Endothelial cell of umbilical vein (primary cell): ENCODE data around the gene FANCF. TPM values are rescaled to one million over a fixed set of nuclear protein-coding genes. Genes with fewer than 3 reads are reported as not detected.

Source experiments
- BruUV-seq: library from RNA; stranded (reverse); fragments of 400-500 nt; replicated peaks from 2 replicates; lab custom pipeline; 2021; lab: Mats Ljungman, UMichigan
- CTCF ChIA-PET: fragments of 300-600, 350-600 bp; sonication (Branson Sonifier 250); formaldehyde crosslinking; loops from one replicate; lab custom pipeline; 2021; ENCODE audit warnings: antibody characterized with exemption, inconsistent platforms; lab: Charles Lee
- POLR2A ChIA-PET: fragments of 300-600, 350-600 bp; sonication (Branson Sonifier 250); formaldehyde crosslinking; loops from one replicate; lab custom pipeline; 2021; ENCODE audit warnings: antibody characterized with exemption, inconsistent platforms; lab: Charles Lee
- DNase-seq: peaks from one replicate; pipeline ENCODE4 v3.0.0-alpha.2; 2011; ENCODE audit warnings: low read depth, low spot score
- FAIRE-seq: peaks from 2 replicates; lab custom pipeline; 2011; peaks lifted over from hg19 to GRCh38; lab: Jason Lieb, UNC
- H2AFZ ChIP-seq: 2 replicates; pipeline ENCODE4 v1.6.0; 2012; ENCODE audit warnings: low read depth, low read length, control low read depth, inconsistent platforms
- H3K27ac ChIP-seq: 2 replicates; pipeline ENCODE4 v1.5.1; 2011; ENCODE audit warnings: low read depth, mild to moderate bottlenecking, control low read depth, low read length, moderate library complexity; ENCODE audit not compliant: insufficient read depth
- H3K27me3 ChIP-seq, 2 experiments: 2 replicates each; pipeline versions ENCODE4 v1.6.0 to v1.6.1; 2011; ENCODE audit warnings: low read length in 2 of 2, mixed read lengths in 1 of 2; ENCODE audit not compliant: control insufficient read depth in 2 of 2, insufficient read depth in 2 of 2
- H3K36me3 ChIP-seq, 2 experiments: 2 replicates in 1 of 2; 3 replicates in 1 of 2; pipeline ENCODE4 v1.5.1; 2011; ENCODE audit warnings: low read length in 2 of 2, mild to moderate bottlenecking in 1 of 2, moderate library complexity in 1 of 2; ENCODE audit not compliant: control insufficient read depth in 2 of 2, insufficient read depth in 2 of 2; ENCODE audit errors: extremely low read depth in 1 of 2
- H3K4me1 ChIP-seq: 3 replicates; pipeline ENCODE4 v1.5.1; 2011; ENCODE audit warnings: mild to moderate bottlenecking, low read length; ENCODE audit not compliant: control insufficient read depth, insufficient read depth; ENCODE audit errors: extremely low read depth
- H3K4me2 ChIP-seq: 2 replicates; pipeline ENCODE4 v1.6.1; 2011; ENCODE audit warnings: low read length, control low read depth, mixed read lengths; ENCODE audit not compliant: insufficient read depth
- H3K4me3 ChIP-seq, 3 experiments: fragments of 200-600 bp in 1 of 3; sonication (generic), shearing (Covaris generic) in 1 of 3; replicated peaks in 1 of 3; 2 replicates each; pipeline ENCODE4 v1.5.1; 2011 to 2016; ENCODE audit warnings: control low read depth in 3 of 3, low read length in 3 of 3, mild to moderate bottlenecking in 2 of 3, inconsistent platforms in 1 of 3, low read depth in 1 of 3, moderate library complexity in 1 of 3; ENCODE audit not compliant: insufficient read depth in 1 of 3
- H3K79me2 ChIP-seq: 2 replicates; pipeline ENCODE4 v1.6.0; 2012; ENCODE audit warnings: low read length, inconsistent platforms; ENCODE audit not compliant: control insufficient read depth, insufficient read depth
- H3K9ac ChIP-seq: replicated peaks from 2 replicates; pipeline ENCODE3; 2011; ENCODE audit warnings: low read length, control low read depth; ENCODE audit not compliant: insufficient read depth; ENCODE audit errors: extremely low read depth
- H3K9me1 ChIP-seq: replicated peaks from 3 replicates; pipeline ENCODE4 v1.6.0; 2011; ENCODE audit warnings: mild to moderate bottlenecking, low read length; ENCODE audit not compliant: control insufficient read depth, insufficient read depth; ENCODE audit errors: extremely low read depth
- H3K9me3 ChIP-seq: replicated peaks from 2 replicates; pipeline ENCODE4 v1.5.1; 2012; ENCODE audit warnings: low read length, inconsistent platforms; ENCODE audit not compliant: control insufficient read depth, insufficient read depth
- H4K20me1 ChIP-seq: replicated peaks from 2 replicates; pipeline ENCODE3; 2011; ENCODE audit warnings: mild to moderate bottlenecking, low read length; ENCODE audit not compliant: control insufficient read depth, insufficient read depth; ENCODE audit errors: extremely low read depth
- EZH2 ChIP-seq: IDR thresholded peaks from 2 replicates; pipeline ENCODE4 v1.6.1; 2012; ENCODE audit warnings: borderline replicate concordance, low read depth, mild to moderate bottlenecking, moderate library complexity, low read length, inconsistent platforms; ENCODE audit not compliant: severe bottlenecking
- FOS ChIP-seq: IDR thresholded peaks from 2 replicates; pipeline ENCODE4 v1.6.1; 2011; ENCODE audit warnings: mild to moderate bottlenecking, low read length, moderate library complexity, borderline replicate concordance; ENCODE audit not compliant: insufficient read depth
- GATA2 ChIP-seq: IDR thresholded peaks from 2 replicates; pipeline ENCODE4 v1.7.0; 2011; ENCODE audit warnings: low read depth, mild to moderate bottlenecking, moderate library complexity, mixed read lengths, low read length; ENCODE audit not compliant: insufficient read length, insufficient read depth
- JUN ChIP-seq: IDR thresholded peaks from 2 replicates; pipeline ENCODE4 v1.6.1; 2011; ENCODE audit warnings: borderline replicate concordance, low read depth; ENCODE audit not compliant: insufficient read length, insufficient read depth
- MYC ChIP-seq: IDR thresholded peaks from one replicate; pipeline ENCODE4 v1.6.1; 2011; ENCODE audit warnings: mild to moderate bottlenecking, low read depth, low read length
- POLR2A ChIP-seq: IDR thresholded peaks from 2 replicates; pipeline ENCODE4 v1.6.1; 2012; ENCODE audit warnings: low read depth, mild to moderate bottlenecking, control low read depth, low read length
- POLR2AphosphoS5 ChIP-seq: IDR thresholded peaks from 2 replicates; pipeline ENCODE4 v1.6.1; 2012; ENCODE audit warnings: low read depth, mild to moderate bottlenecking, control low read depth, low read length, moderate library complexity; ENCODE audit not compliant: insufficient read depth
- dilution Hi-C: fragments of 300-500 bp; cut with MboI; formaldehyde crosslinking; loops from one replicate; pipeline ENCODE4 v1.15.0; 2019; ENCODE audit warnings: low sequenced_read_pairs; ENCODE audit not compliant: extremely low pct_ligation_motif_present
- intact Hi-C: fragments of 100-400 bp; cut with micrococcal nuclease; formaldehyde crosslinking; loops from one replicate; pipeline ENCODE4 v1.10.0; 2022
- polyA plus RNA-seq, 4 experiments: library from polyadenylated mRNA; depleted of rRNA in 3 of 4; stranded (reverse) in 3 of 4; unstranded in 1 of 4; fragments of >200 nt; gene quantifications; 2 replicates each; pipeline versions ENCODE4 v1.2.1 to v1.2.3, GENCODE V29; 2011 to 2012; ENCODE audit warnings: missing spikeins in 1 of 4
- total RNA-seq: library from RNA; stranded (reverse); gene quantifications from 2 replicates; pipeline ENCODE4 v1.2.3, GENCODE V29; 2021
- TF ChIP-seq, protein P1 (sequence below): IDR thresholded peaks from 2 replicates; pipeline ENCODE4 v1.6.1; 2011; ENCODE audit not compliant: insufficient read depth, insufficient read length
- TF ChIP-seq, protein P2 (sequence below), 2 donors: IDR thresholded peaks; 1 replicate in 1 of 2; 2 replicates in 1 of 2; pipeline ENCODE4 v1.5.1; 2011; ENCODE audit warnings: low read length in 2 of 2, mild to moderate bottlenecking in 2 of 2, moderate library complexity in 2 of 2, control low read depth in 1 of 2, inconsistent platforms in 1 of 2, low read depth in 1 of 2; ENCODE audit not compliant: insufficient read depth in 1 of 2; ENCODE audit errors: extremely low read depth in 1 of 2

FANCF gene
- total and polyA plus RNA-seq, 2 donors (not counting 3 experiments of a cell fraction or from before 2014, with no cell fraction given), result 2.6 to 7.6 TPM

DNA sequence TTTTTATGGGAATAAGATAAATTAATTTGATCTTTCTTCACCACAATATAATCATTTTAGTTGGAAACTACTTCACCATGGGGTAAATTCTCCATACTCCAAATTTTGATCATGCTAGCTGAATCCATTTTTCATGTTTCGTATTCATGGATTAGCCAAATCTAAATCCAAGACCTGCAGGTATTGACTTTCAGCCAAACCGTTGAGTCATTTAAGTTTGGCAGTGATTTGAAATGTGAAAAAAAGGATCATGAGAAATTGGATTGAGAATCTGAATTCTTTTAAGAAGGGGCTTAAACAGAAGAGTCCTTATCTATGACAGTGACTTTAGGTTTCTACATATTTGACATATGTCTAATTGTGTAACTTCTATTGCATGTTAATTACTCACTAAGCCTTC, 46.1 kb upstream of the FANCF start:
- DNase-seq (no peak), FAIRE-seq (no peak)
- peaks cover 32 to 61% of the 10 kb centered on the region in 2 experiments for H3K27me3 ChIP-seq
- dilution Hi-C loops (no loop called here), intact Hi-C loops (loop anchor here (1.0 kb wide), 2 partner anchors 57 to 114 kb away; no protein-coding TSS in a partner anchor)
- no peak overlapping the region for H2AFZ ChIP-seq
- no peaks in the 10 kb centered on the region for H3K9me3 ChIP-seq
- H3K4me2 ChIP-seq, result no peak overlapping the region
- TF ChIP-seq MYC (no peak), POLR2AphosphoS5 (no peak), POLR2A (no peak), GATA2 (no peak), FOS (no peak), EZH2 (no peak), JUN (no peak)
- TF ChIP-seq, protein P1, sequence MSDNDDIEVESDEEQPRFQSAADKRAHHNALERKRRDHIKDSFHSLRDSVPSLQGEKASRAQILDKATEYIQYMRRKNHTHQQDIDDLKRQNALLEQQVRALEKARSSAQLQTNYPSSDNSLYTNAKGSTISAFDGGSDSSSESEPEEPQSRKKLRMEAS, result no peak
- TF ChIP-seq, protein P2, sequence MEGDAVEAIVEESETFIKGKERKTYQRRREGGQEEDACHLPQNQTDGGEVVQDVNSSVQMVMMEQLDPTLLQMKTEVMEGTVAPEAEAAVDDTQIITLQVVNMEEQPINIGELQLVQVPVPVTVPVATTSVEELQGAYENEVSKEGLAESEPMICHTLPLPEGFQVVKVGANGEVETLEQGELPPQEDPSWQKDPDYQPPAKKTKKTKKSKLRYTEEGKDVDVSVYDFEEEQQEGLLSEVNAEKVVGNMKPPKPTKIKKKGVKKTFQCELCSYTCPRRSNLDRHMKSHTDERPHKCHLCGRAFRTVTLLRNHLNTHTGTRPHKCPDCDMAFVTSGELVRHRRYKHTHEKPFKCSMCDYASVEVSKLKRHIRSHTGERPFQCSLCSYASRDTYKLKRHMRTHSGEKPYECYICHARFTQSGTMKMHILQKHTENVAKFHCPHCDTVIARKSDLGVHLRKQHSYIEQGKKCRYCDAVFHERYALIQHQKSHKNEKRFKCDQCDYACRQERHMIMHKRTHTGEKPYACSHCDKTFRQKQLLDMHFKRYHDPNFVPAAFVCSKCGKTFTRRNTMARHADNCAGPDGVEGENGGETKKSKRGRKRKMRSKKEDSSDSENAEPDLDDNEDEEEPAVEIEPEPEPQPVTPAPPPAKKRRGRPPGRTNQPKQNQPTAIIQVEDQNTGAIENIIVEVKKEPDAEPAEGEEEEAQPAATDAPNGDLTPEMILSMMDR (IDR thresholded peaks at IDR 0.05; ENCODE audit: extremely low read depth in 1 of 2, insufficient read depth in 1 of 2, low read depth in 1 of 2, low read length in 2 of 2), result no peak
- no peak overlapping the region for H3K9ac ChIP-seq
- ChIA-PET CTCF (interaction anchor here (0.8 to 3.9 kb wide), 11 partner anchors 9 to 204 kb away, joined by 3 to 86 read pairs (median 5); partner anchors contain the start of gene SVIP), POLR2A (no interaction called here)
- H3K9me1 ChIP-seq, result no peaks in the 10 kb centered on the region
- H3K36me3 ChIP-seq, result no peaks in the 10 kb centered on the region
- peaks cover 2% of the 10 kb centered on the region for H3K4me1 ChIP-seq
- no peak overlapping the region for H3K4me3 ChIP-seq
- H3K27ac ChIP-seq, result no peak overlapping the region
- no peaks in the 10 kb centered on the region for H3K79me2 ChIP-seq
- BruUV-seq, result no TSS peak
- H4K20me1 ChIP-seq, result no peaks in the 10 kb centered on the region
